Caco-2 (cell line): Measurements from ENCODE around the gene SEC24C. TPM values are rescaled to one million over a fixed set of nuclear protein-coding genes. Genes with fewer than 3 reads are reported as not detected.

Source experiments
- BruUV-seq: library from RNA; stranded (reverse); fragments of 400-500 nt; replicated peaks from 2 replicates; lab custom pipeline; 2021; lab: Mats Ljungman, UMichigan
- CTCF ChIA-PET: fragments of 300-600 bp; sonication (Branson Sonifier 250); formaldehyde crosslinking; loops from one replicate; lab custom pipeline; 2022; ENCODE audit warnings: antibody characterized with exemption; lab: Charles Lee
- POLR2A ChIA-PET: fragments of 300-600 bp; sonication (Branson Sonifier 250); formaldehyde crosslinking; loops from one replicate; lab custom pipeline; 2022; ENCODE audit warnings: antibody characterized with exemption; lab: Charles Lee
- DNase-seq, 2 experiments: peaks; one replicate each; pipeline versions ENCODE4 v3.0.0 to v3.0.0-alpha.2; 2020 to 2022
- H3K27me3 ChIP-seq: replicated peaks from 2 replicates; pipeline ENCODE4 v1.6.0; 2011; ENCODE audit warnings: low read length; ENCODE audit not compliant: control insufficient read depth, insufficient read depth
- H3K36me3 ChIP-seq: 2 replicates; pipeline ENCODE4 v1.5.1; 2011; ENCODE audit warnings: low read length; ENCODE audit not compliant: control insufficient read depth, insufficient read depth
- H3K4me1 ChIP-seq: fragments of 250-450 bp; sonication (Bioruptor Pico); 2 replicates; pipeline ENCODE4 v1.5.1; 2020; ENCODE audit warnings: mild to moderate bottlenecking
- H3K4me3 ChIP-seq: 2 replicates; pipeline ENCODE4 v1.5.1; 2011; ENCODE audit warnings: low read depth, mild to moderate bottlenecking, control low read depth, low read length
- H3K9me3 ChIP-seq: fragments of 250-450 bp; sonication (Bioruptor Pico); 2 replicates; pipeline ENCODE4 v1.5.1; 2020; ENCODE audit warnings: mild to moderate bottlenecking, moderate library complexity
- H3K27ac Mint-ChIP-seq: one replicate; pipeline ENCODE4 v1.8.0; 2022; ENCODE audit warnings: mixed read lengths; ENCODE audit not compliant: unreplicated experiment
- H3K27me3 Mint-ChIP-seq: one replicate; pipeline ENCODE4 v1.8.0; 2022; ENCODE audit warnings: mixed read lengths; ENCODE audit not compliant: insufficient read depth, unreplicated experiment
- H3K36me3 Mint-ChIP-seq: one replicate; pipeline ENCODE4 v1.8.0; 2022; ENCODE audit warnings: mild to moderate bottlenecking, mixed read lengths; ENCODE audit not compliant: insufficient read depth, unreplicated experiment
- H3K4me1 Mint-ChIP-seq: one replicate; pipeline ENCODE4 v1.8.0; 2022; ENCODE audit warnings: low read depth, mixed read lengths; ENCODE audit not compliant: unreplicated experiment
- H3K4me3 Mint-ChIP-seq: one replicate; pipeline ENCODE4 v1.8.0; 2022; ENCODE audit warnings: mild to moderate bottlenecking, moderate library complexity, mixed read lengths; ENCODE audit not compliant: unreplicated experiment
- H3K9me3 Mint-ChIP-seq: one replicate; pipeline ENCODE4 v1.8.0; 2022; ENCODE audit warnings: mixed read lengths; ENCODE audit not compliant: unreplicated experiment
- CTCF ChIP-seq, 2 experiments: fragments of 200-600 bp in 1 of 2; IDR thresholded peaks; 1 replicate in 1 of 2; 2 replicates in 1 of 2; pipeline versions ENCODE4 v1.5.1 to v1.8.0; 2011 to 2022; ENCODE audit warnings: antibody characterized with exemption in 1 of 2, control low read depth in 1 of 2, inconsistent platforms in 1 of 2, low read depth in 1 of 2, low read length in 1 of 2, mild to moderate bottlenecking in 1 of 2, moderate library complexity in 1 of 2; ENCODE audit not compliant: insufficient read depth in 1 of 2, severe bottlenecking in 1 of 2, unreplicated experiment in 1 of 2
- intact Hi-C: fragments of 100-400 bp; cut with micrococcal nuclease; formaldehyde crosslinking; loops from one replicate; pipeline ENCODE4 v1.10.0; 2022; ENCODE audit not compliant: unreplicated experiment
- total RNA-seq: library from RNA; stranded (reverse); gene quantifications from 2 replicates; pipeline ENCODE4 v1.2.3, GENCODE V29; 2022

The SEC24C gene
- total RNA-seq, 1 experiment from 2014 or later, result 91.2 TPM

GRCh38 chr10:73742454-73742734, 1.8 kb upstream of the SEC24C start:
- Mint-ChIP-seq H3K9me3 (no peaks in the 10 kb centered on the region), H3K36me3 (peaks cover 42% of the 10 kb centered on the region), H3K27me3 (no peaks in the 10 kb centered on the region), H3K27ac (peak overlapping the region; percentile 99), H3K4me1 (peaks cover 6% of the 10 kb centered on the region), H3K4me3 (no peak overlapping the region)
- no peak for TF ChIP-seq CTCF (IDR thresholded peaks at IDR 0.05; ENCODE audit: insufficient read depth in 1 of 2, low read depth in 1 of 2, low read length in 1 of 2, severe bottlenecking in 1 of 2, unreplicated experiment in 1 of 2)
- Histone ChIP-seq H3K27me3 (no peaks in the 10 kb centered on the region), H3K4me1 (peaks cover 6% of the 10 kb centered on the region; the same call in 1 of the 2 replicates), H3K4me3 (no peak overlapping the region), H3K36me3 (no peaks in the 10 kb centered on the region), H3K9me3 (no peaks in the 10 kb centered on the region)
- POLR2A ChIA-PET, result interaction anchor here (2.0 kb wide), 1 partner anchor 12 kb away, joined by 11 read pairs; no protein-coding TSS in a partner anchor
- CTCF ChIA-PET, result no interaction called here
- no peak for DNase-seq
- BruUV-seq, result no TSS peak
- intact Hi-C loops, result loop anchor here (5.0 kb wide), 1 partner anchor 45 kb away; the partner anchor contains the start of gene ZSWIM8

DNA sequence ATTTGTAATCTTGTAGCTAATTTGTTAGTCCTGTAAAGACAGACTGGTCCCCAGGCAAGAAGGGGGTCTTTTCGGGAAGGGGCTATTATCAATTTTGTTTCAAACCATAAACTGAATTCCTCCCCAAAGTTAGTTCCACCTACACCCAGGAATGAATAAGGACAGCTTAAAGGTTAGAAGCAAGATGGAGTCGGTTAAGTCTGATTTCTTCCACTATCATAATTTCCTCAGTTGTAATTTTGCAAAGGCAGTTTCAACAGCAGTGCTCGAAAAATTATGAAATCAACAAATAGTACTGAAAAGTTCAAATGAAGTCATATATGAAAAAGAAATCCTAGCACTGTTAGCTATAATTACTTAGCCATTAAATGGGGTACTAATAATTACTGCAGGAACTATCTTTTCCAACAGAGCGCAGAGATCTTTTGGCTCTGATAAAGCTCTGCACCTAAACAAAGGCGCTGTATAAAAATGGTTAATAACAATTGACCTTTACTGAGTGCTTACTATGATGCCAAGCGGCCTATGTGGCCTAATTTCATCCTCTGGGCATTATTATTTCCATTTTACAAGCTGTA, 756 bp upstream of the SEC24C start:
- H3K4me1 ChIP-seq, result peaks cover 6% of the 10 kb centered on the region; the same call in 1 of the 2 replicates
- H3K36me3 ChIP-seq, result no peaks in the 10 kb centered on the region
- peak overlapping the region; percentile 59 for H3K4me3 ChIP-seq
- no peak for DNase-seq
- Mint-ChIP-seq H3K27ac (peak overlapping the region; percentile 99), H3K27me3 (no peaks in the 10 kb centered on the region), H3K36me3 (peaks cover 47% of the 10 kb centered on the region), H3K9me3 (no peaks in the 10 kb centered on the region), H3K4me1 (peaks cover 6% of the 10 kb centered on the region), H3K4me3 (peak overlapping the region; percentile 97)
- POLR2A ChIA-PET, result interaction anchor here (0.6 to 2.3 kb wide), 7 partner anchors 13 to 248 kb away, joined by 3 to 11 read pairs (median 4); partner anchors contain the start of genes CHCHD1 and PPP3CB
- intact Hi-C loops, result loop anchor here (5.0 kb wide), 1 partner anchor 44 kb away; the partner anchor contains the start of gene ZSWIM8
- TF ChIP-seq CTCF (IDR thresholded peaks at IDR 0.05; ENCODE audit: insufficient read depth in 1 of 2, low read depth in 1 of 2, low read length in 1 of 2, severe bottlenecking in 1 of 2, unreplicated experiment in 1 of 2), result no peak
- BruUV-seq, result TSS peak; percentile 97
- no peaks in the 10 kb centered on the region for H3K9me3 ChIP-seq
- H3K27me3 ChIP-seq, result no peaks in the 10 kb centered on the region
- CTCF ChIA-PET, result no interaction called here

- TF ChIP-seq CTCF (IDR thresholded peaks at IDR 0.05; ENCODE audit: insufficient read depth in 1 of 2, low read depth in 1 of 2, low read length in 1 of 2, severe bottlenecking in 1 of 2, unreplicated experiment in 1 of 2), result no peak
- Mint-ChIP-seq H3K27ac (peak overlapping the region; percentile 99), H3K4me1 (peaks cover 6% of the 10 kb centered on the region), H3K27me3 (no peaks in the 10 kb centered on the region), H3K9me3 (no peaks in the 10 kb centered on the region), H3K4me3 (peak overlapping the region; percentile 97), H3K36me3 (peaks cover 55% of the 10 kb centered on the region)
- CTCF ChIA-PET, result interaction anchor here (0.6 kb wide), 1 partner anchor 1215 kb away, joined by 7 read pairs; no protein-coding TSS in a partner anchor
- peak; percentile 76 to 78 for DNase-seq
- POLR2A ChIA-PET, result interaction anchor here (0.7 to 2.3 kb wide), 4 partner anchors 14 to 810 kb away, joined by 3 to 10 read pairs (median 6); partner anchors contain the start of gene CHCHD1
- Histone ChIP-seq H3K4me1 (peaks cover 6% of the 10 kb centered on the region; the same call in 1 of the 2 replicates), H3K9me3 (no peaks in the 10 kb centered on the region), H3K36me3 (no peaks in the 10 kb centered on the region), H3K4me3 (peak overlapping the region; percentile 59), H3K27me3 (no peaks in the 10 kb centered on the region)
- TSS peak; percentile 81 for BruUV-seq
- intact Hi-C loops, result loop anchor here (1.0 to 5.0 kb wide), 3 partner anchors 14 to 43 kb away; partner anchors contain the start of gene ZSWIM8
Observed at GRCh38 chr10:73744664-73744975, 448 bp downstream of the SEC24C start.
